PFSK-1 (cell line): Measurements from ENCODE around the gene ARHGEF19. TPM values are rescaled to one million over a fixed set of nuclear protein-coding genes. Genes with fewer than 3 reads are reported as not detected.

Experiments used
- FOXP2 ChIP-seq: optimal IDR thresholded peaks from 2 replicates; pipeline ENCODE3; 2011; ENCODE audit warnings: borderline replicate concordance, control low read depth, inconsistent platforms; ENCODE audit not compliant: insufficient read depth; ENCODE audit errors: extremely low read length, extremely low read depth
- POLR2AphosphoS5 ChIP-seq: IDR thresholded peaks from 2 replicates; pipeline ENCODE4 v1.6.1; 2012; ENCODE audit warnings: low read depth, mild to moderate bottlenecking, control low read depth, low read length, moderate library complexity
- SIN3A ChIP-seq: IDR thresholded peaks from 2 replicates; pipeline ENCODE4 v1.6.1; 2012; ENCODE audit warnings: mild to moderate bottlenecking, low read length, moderate library complexity, borderline replicate concordance; ENCODE audit not compliant: insufficient read depth
- TAF1 ChIP-seq: IDR thresholded peaks from 2 replicates; pipeline ENCODE4 v1.6.1; 2012; ENCODE audit warnings: low read length, control low read depth, borderline replicate concordance; ENCODE audit not compliant: insufficient read depth
- polyA plus RNA-seq: library from polyadenylated mRNA; unstranded; fragments of >200 nt; gene quantifications from one replicate; pipeline ENCODE4 v1.2.1, GENCODE V29; 2012; ENCODE audit warnings: low read depth, missing spikeins; ENCODE audit not compliant: insufficient read length
- TF ChIP-seq, protein P1 (sequence below), 2 experiments: IDR thresholded peaks; 2 replicates each; pipeline versions ENCODE4 v1.6.1 to v1.8.0; 2011 to 2012; ENCODE audit warnings: low read depth in 2 of 2, low read length in 2 of 2, control low read depth in 1 of 2, inconsistent platforms in 1 of 2, mild to moderate bottlenecking in 1 of 2, moderate library complexity in 1 of 2; ENCODE audit not compliant: insufficient read depth in 1 of 2

ARHGEF19 gene
- 12.0 TPM for polyA plus RNA-seq

DNA sequence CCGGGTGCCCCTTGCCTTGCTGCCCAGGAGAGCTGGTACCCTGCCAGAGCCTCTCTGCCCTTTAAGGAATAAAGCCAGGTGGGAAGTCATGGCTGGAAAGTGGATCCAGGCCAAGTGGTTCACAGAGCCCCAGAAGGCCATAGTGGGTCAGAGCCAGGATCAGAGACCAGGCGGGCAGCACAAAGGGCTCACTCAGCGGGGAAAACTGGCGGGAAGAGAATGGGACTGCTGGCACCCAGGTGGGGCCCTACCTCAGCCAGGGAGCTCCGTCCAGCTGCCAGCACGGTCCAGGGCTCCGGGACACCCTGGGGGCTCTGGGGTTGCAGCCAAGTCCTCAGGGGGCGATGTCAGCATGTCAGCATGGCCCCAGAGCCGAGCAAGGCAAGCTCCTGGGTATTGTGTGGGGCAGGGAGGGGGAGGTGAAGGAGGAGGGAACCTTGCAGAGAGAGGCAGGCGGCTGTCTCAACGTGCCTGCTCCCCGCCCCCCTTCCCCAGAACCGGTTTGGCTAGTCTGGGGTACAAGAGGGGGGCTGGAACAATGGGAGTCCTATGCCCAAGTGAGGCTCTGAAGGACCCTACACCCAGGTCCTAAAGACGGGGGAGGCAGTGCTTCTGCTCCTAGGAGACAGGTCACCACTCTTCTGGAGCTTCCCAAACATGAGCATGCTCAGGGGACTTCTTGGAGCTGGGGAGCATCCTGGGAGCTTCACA lies at the start of gene ARHGEF19:
Gene ARHGEF19, minus strand, starts transcription at position 402 of the 711 bp plus-strand sequence. CDS start 3,598 bp downstream, outside the sequence.
- TF ChIP-seq TAF1 (no peak), FOXP2 (no peak), SIN3A (no peak), POLR2AphosphoS5 (no peak)
- TF ChIP-seq, protein P1, sequence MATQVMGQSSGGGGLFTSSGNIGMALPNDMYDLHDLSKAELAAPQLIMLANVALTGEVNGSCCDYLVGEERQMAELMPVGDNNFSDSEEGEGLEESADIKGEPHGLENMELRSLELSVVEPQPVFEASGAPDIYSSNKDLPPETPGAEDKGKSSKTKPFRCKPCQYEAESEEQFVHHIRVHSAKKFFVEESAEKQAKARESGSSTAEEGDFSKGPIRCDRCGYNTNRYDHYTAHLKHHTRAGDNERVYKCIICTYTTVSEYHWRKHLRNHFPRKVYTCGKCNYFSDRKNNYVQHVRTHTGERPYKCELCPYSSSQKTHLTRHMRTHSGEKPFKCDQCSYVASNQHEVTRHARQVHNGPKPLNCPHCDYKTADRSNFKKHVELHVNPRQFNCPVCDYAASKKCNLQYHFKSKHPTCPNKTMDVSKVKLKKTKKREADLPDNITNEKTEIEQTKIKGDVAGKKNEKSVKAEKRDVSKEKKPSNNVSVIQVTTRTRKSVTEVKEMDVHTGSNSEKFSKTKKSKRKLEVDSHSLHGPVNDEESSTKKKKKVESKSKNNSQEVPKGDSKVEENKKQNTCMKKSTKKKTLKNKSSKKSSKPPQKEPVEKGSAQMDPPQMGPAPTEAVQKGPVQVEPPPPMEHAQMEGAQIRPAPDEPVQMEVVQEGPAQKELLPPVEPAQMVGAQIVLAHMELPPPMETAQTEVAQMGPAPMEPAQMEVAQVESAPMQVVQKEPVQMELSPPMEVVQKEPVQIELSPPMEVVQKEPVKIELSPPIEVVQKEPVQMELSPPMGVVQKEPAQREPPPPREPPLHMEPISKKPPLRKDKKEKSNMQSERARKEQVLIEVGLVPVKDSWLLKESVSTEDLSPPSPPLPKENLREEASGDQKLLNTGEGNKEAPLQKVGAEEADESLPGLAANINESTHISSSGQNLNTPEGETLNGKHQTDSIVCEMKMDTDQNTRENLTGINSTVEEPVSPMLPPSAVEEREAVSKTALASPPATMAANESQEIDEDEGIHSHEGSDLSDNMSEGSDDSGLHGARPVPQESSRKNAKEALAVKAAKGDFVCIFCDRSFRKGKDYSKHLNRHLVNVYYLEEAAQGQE (IDR thresholded peaks at IDR 0.05; ENCODE audit: insufficient read depth in 1 of 2, low read depth in 2 of 2, low read length in 2 of 2) = no peak

DNA sequence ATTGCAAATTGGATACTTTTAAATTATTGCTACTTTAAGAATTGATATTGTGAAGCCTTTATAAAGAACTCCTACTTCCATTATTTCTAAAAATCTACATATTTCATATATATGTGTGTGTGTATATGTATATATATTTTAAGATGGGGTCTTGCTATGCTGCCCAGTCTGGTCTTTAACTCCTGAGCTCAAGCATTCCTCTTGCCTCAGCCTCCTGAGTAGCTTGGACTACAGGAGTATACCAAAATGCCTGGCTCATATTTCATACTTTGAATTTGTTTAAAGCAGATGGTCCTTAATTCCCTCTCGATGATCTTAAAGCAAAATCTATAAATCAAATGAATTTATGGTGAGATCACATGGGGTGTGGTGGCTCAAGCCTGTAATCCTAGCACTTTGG lies 49.6 kb upstream of the ARHGEF19 start:
- TF ChIP-seq POLR2AphosphoS5 = no peak
- no peak for TF ChIP-seq TAF1

DNA sequence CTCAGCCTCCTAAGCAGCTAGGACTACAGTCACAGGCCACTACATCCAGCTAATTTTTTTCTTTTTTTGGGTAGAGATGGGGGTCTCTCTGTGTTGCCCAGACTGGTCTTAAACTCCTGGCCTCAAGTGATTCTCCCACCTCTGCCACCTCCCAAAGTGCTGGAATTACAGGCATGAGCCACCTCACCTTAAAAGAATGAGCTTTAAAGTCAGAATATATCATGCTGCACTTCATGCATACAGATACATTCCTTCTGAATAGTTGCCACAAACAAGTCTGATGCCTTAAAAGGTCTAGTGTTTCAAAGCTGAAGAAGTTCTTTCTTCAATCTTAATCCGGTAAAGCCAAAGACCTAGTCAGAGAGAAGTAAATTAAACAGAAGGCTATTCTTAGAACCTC lies 48.4 kb upstream of the ARHGEF19 start:
- TF ChIP-seq FOXP2 (no peak), POLR2AphosphoS5 (no peak), TAF1 (no peak), SIN3A (no peak)
- TF ChIP-seq, protein P1 (IDR thresholded peaks at IDR 0.05; ENCODE audit: insufficient read depth in 1 of 2, low read depth in 2 of 2, low read length in 2 of 2) = no peak

DNA sequence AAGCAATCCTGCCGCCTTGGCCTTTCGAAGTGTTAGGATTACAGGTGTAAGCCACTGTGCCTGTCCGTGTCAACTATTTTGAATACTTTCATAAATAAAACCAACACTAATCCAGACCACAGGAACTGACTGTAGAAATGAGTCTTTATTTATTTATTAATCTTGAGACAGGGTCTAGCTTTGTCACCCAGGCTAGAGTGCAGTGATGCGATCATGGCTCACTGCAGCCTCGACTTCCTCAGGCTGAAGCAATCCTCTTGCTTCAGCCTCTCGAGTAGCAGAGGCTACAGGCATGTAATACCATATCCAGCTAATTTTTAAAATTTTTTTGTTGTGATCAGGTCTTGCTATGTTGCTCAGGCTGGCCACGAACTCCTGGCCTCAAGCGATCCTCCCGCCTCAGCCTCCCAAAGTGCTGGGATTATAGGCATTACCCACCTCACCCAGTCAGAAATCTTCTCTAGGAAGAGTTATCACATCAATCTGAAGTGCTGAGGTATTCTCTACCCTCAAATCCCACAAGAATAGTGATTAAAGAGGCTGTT lies 46.2 kb upstream of the ARHGEF19 start:
- TF ChIP-seq FOXP2 = no peak
- no peak for TF ChIP-seq SIN3A
- no peak for TF ChIP-seq POLR2AphosphoS5
- TF ChIP-seq, protein P1 (IDR thresholded peaks at IDR 0.05; ENCODE audit: insufficient read depth in 1 of 2, low read depth in 2 of 2, low read length in 2 of 2) = no peak
- no peak for TF ChIP-seq TAF1

DNA sequence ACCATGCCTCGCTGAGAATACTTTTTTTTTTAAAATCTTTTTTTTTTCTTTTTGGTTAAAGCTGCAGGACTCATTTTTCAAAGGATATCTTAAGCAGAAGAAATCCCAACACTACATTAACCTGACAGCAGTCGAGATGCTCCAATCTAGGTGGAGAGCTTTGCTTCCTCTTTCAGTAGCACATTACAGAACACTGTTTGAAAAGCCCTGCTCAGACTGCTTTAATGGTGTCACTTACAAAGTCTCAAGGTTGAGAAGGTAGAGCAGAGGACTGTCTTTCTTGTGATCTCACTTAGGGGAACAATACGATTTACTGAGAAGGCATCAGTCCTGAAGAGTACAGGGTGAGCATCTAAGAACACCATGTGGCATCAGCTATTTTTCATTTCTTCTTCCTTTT lies 45.5 kb upstream of the ARHGEF19 start:
- TF ChIP-seq, protein P1 (IDR thresholded peaks at IDR 0.05; ENCODE audit: insufficient read depth in 1 of 2, low read depth in 2 of 2, low read length in 2 of 2) = no peak
- TF ChIP-seq POLR2AphosphoS5 (no peak), SIN3A (no peak), FOXP2 (no peak), TAF1 (no peak)
